WTC11 (cell line): Measurements from ENCODE around the gene FAR2. TPM values are rescaled to one million over a fixed set of nuclear protein-coding genes. Genes with fewer than 3 reads are reported as not detected.

Experiments used
- ATAC-seq: fragments of 200-7000 bp; cut with Tn5 transposase; 2 replicates; pipeline ENCODE4 v1.10.0; 2021; ENCODE audit warnings: mild to moderate bottlenecking, moderate library complexity
- CTCF ChIA-PET: fragments of 300-600 bp; sonication (Branson Sonifier 250); formaldehyde crosslinking; loops from one replicate; lab custom pipeline; 2021; ENCODE audit warnings: antibody characterized with exemption; lab: Charles Lee
- POLR2A ChIA-PET: fragments of 350-600 bp; sonication (Branson Sonifier 250); formaldehyde crosslinking; loops from one replicate; lab custom pipeline; 2021; ENCODE audit warnings: antibody characterized with exemption; lab: Charles Lee
- DNase-seq: peaks from one replicate; pipeline ENCODE4 v3.0.0; 2021; ENCODE audit warnings: low spot score
- H3K27ac Mint-ChIP-seq: 2 replicates; pipeline ENCODE4 v1.8.0; 2021; ENCODE audit warnings: mixed read lengths
- H3K27me3 Mint-ChIP-seq: 2 replicates; pipeline ENCODE4 v1.8.0; 2021; ENCODE audit warnings: low read depth, mild to moderate bottlenecking, moderate library complexity, mixed read lengths
- H3K36me3 Mint-ChIP-seq: 2 replicates; pipeline ENCODE4 v1.8.0; 2021; ENCODE audit warnings: mixed read lengths
- H3K4me1 Mint-ChIP-seq: 2 replicates; pipeline ENCODE4 v1.8.0; 2022; ENCODE audit warnings: mixed read lengths
- H3K4me3 Mint-ChIP-seq: 2 replicates; pipeline ENCODE4 v1.8.0; 2021; ENCODE audit warnings: mild to moderate bottlenecking, moderate library complexity, mixed read lengths
- H3K9me3 Mint-ChIP-seq: 2 replicates; pipeline ENCODE4 v1.8.0; 2021; ENCODE audit warnings: mixed read lengths
- CREB1 ChIP-seq: sonication (generic); formaldehyde crosslinking; IDR thresholded peaks from 2 replicates; pipeline ENCODE4 v1.8.0; 2023; ENCODE audit warnings: mild to moderate bottlenecking, missing genetic modification reagents
- CREM ChIP-seq: sonication (generic); formaldehyde crosslinking; IDR thresholded peaks from 2 replicates; pipeline ENCODE4 v1.8.1; 2022; ENCODE audit warnings: mild to moderate bottlenecking, missing genetic modification reagents, moderate library complexity
- NR1H2 ChIP-seq: sonication (generic); formaldehyde crosslinking; IDR thresholded peaks from 2 replicates; pipeline ENCODE4 v1.9.0; 2021; ENCODE audit warnings: mild to moderate bottlenecking, moderate library complexity, missing genetic modification reagents
- OVOL2 ChIP-seq: fragments of 250-450 bp; sonication (Bioruptor Pico); IDR thresholded peaks from 2 replicates; pipeline ENCODE4 v1.9.0; 2021; ENCODE audit warnings: mild to moderate bottlenecking, borderline replicate concordance
- PRRX2 ChIP-seq: fragments of 250-450 bp; sonication (Bioruptor Pico); IDR thresholded peaks from 2 replicates; pipeline ENCODE4 v1.8.0; 2021; ENCODE audit warnings: mild to moderate bottlenecking
- SOX15 ChIP-seq: fragments of 250-450 bp; sonication (Bioruptor Pico); IDR thresholded peaks from 2 replicates; pipeline ENCODE4 v1.9.0; 2021; ENCODE audit warnings: mild to moderate bottlenecking
- TEAD4 ChIP-seq: sonication (generic); formaldehyde crosslinking; IDR thresholded peaks from 2 replicates; pipeline ENCODE4 v1.8.0; 2022; ENCODE audit warnings: mild to moderate bottlenecking, missing genetic modification reagents
- ZNF671 ChIP-seq: fragments of 250-450 bp; sonication (Bioruptor Pico); IDR thresholded peaks from 2 replicates; pipeline ENCODE4 v1.8.0; 2021; ENCODE audit warnings: mild to moderate bottlenecking
- total RNA-seq: library from RNA; stranded (reverse); gene quantifications from 3 replicates; pipeline ENCODE4 v1.2.3, GENCODE V29; 2021
- TF ChIP-seq, protein P1 (sequence below): sonication (generic); formaldehyde crosslinking; IDR thresholded peaks from 2 replicates; pipeline ENCODE4 v1.8.0; 2022; ENCODE audit warnings: mild to moderate bottlenecking, missing genetic modification reagents
- TF ChIP-seq, protein P2 (sequence below): sonication (generic); formaldehyde crosslinking; IDR thresholded peaks from 2 replicates; pipeline ENCODE4 v1.8.1; 2023; ENCODE audit warnings: mild to moderate bottlenecking, missing genetic modification reagents
- TF ChIP-seq, protein P3 (sequence below): sonication (generic); formaldehyde crosslinking; IDR thresholded peaks from 2 replicates; pipeline ENCODE4 v1.8.0; 2022; ENCODE audit warnings: mild to moderate bottlenecking, missing genetic modification reagents
- TF ChIP-seq, protein P4 (sequence below): sonication (generic); formaldehyde crosslinking; IDR thresholded peaks from 2 replicates; pipeline ENCODE4 v1.8.1; 2023; ENCODE audit warnings: mild to moderate bottlenecking, missing genetic modification reagents, borderline replicate concordance
- TF ChIP-seq, protein P5 (sequence below): sonication (generic); formaldehyde crosslinking; IDR thresholded peaks from 2 replicates; pipeline ENCODE4 v1.8.1; 2022; ENCODE audit warnings: mild to moderate bottlenecking, moderate library complexity, missing genetic modification reagents
- TF ChIP-seq, protein P6 (sequence below): sonication (generic); formaldehyde crosslinking; conservative IDR thresholded peaks from 2 replicates; pipeline ENCODE4 v1.8.1; 2023; ENCODE audit warnings: mild to moderate bottlenecking, low read depth, missing genetic modification reagents, moderate library complexity
- TF ChIP-seq, protein P7 (sequence below): fragments of 250-450 bp; sonication (Bioruptor Pico); conservative IDR thresholded peaks from 2 replicates; pipeline ENCODE4 v1.9.0; 2021; ENCODE audit warnings: mild to moderate bottlenecking
- TF ChIP-seq, protein P8 (sequence below): sonication (generic); formaldehyde crosslinking; IDR thresholded peaks from 2 replicates; pipeline ENCODE4 v1.8.1; 2022; ENCODE audit warnings: mild to moderate bottlenecking, missing genetic modification reagents, moderate library complexity, borderline replicate concordance
- TF ChIP-seq, protein P9 (sequence below): fragments of 250-450 bp; sonication (Bioruptor Pico); IDR thresholded peaks from 2 replicates; pipeline ENCODE4 v1.9.0; 2021; ENCODE audit warnings: mild to moderate bottlenecking

The FAR2 gene
- total RNA-seq, 1 experiment from 2014 or later: 20.0 TPM

DNA sequence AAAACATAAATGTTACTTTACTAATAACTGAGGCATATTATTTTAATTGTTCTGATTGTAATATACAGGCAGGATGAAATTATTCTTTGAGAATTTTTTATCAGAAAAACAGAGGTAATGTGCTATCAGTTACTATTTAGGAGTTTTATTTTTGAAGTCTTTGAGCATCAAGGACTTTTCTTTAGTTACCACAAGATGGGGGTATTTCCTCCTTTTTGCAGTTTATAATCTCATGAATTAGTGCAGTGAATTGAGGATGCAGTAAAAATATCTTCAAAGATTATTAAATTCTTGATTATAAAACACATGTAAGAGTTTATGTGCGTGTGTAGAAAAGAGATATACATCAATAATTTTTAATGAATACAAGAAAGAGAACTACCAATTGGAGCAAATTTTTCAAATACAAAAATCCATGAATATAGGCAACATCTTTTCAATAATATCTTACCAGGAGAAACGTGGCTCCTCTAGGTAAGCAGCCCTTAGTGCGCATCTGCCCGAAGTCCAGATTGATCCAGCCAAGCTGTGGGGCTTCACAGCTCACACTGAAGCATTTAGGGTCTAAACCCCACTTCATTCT lies 160.3 kb downstream of the FAR2 start:
- H3K27me3 Mint-ChIP-seq: no peaks in the 10 kb centered on the region
- H3K36me3 Mint-ChIP-seq: no peaks in the 10 kb centered on the region
- H3K4me3 Mint-ChIP-seq: no peak overlapping the region
- ChIA-PET POLR2A (no interaction called here), CTCF (no interaction called here)
- DNase-seq (no peak), ATAC-seq (no peak)
- no peaks in the 10 kb centered on the region for H3K9me3 Mint-ChIP-seq
- H3K27ac Mint-ChIP-seq: no peak overlapping the region
- no peaks in the 10 kb centered on the region for H3K4me1 Mint-ChIP-seq
- TF ChIP-seq, protein P1, sequence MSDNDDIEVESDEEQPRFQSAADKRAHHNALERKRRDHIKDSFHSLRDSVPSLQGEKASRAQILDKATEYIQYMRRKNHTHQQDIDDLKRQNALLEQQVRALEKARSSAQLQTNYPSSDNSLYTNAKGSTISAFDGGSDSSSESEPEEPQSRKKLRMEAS (CRISPR knock-in tag): no peak
- TF ChIP-seq ZNF671 (CRISPR knock-in tag) (no peak), TEAD4 (CRISPR knock-in tag) (no peak), CREB1 (no peak), CREM (CRISPR knock-in tag) (no peak), SOX15 (CRISPR knock-in tag) (no peak), PRRX2 (no peak), NR1H2 (CRISPR knock-in tag) (no peak), OVOL2 (CRISPR knock-in tag) (no peak)
- TF ChIP-seq, protein P2, sequence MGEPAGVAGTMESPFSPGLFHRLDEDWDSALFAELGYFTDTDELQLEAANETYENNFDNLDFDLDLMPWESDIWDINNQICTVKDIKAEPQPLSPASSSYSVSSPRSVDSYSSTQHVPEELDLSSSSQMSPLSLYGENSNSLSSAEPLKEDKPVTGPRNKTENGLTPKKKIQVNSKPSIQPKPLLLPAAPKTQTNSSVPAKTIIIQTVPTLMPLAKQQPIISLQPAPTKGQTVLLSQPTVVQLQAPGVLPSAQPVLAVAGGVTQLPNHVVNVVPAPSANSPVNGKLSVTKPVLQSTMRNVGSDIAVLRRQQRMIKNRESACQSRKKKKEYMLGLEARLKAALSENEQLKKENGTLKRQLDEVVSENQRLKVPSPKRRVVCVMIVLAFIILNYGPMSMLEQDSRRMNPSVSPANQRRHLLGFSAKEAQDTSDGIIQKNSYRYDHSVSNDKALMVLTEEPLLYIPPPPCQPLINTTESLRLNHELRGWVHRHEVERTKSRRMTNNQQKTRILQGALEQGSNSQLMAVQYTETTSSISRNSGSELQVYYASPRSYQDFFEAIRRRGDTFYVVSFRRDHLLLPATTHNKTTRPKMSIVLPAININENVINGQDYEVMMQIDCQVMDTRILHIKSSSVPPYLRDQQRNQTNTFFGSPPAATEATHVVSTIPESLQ (CRISPR knock-in tag): no peak
- TF ChIP-seq, protein P3, sequence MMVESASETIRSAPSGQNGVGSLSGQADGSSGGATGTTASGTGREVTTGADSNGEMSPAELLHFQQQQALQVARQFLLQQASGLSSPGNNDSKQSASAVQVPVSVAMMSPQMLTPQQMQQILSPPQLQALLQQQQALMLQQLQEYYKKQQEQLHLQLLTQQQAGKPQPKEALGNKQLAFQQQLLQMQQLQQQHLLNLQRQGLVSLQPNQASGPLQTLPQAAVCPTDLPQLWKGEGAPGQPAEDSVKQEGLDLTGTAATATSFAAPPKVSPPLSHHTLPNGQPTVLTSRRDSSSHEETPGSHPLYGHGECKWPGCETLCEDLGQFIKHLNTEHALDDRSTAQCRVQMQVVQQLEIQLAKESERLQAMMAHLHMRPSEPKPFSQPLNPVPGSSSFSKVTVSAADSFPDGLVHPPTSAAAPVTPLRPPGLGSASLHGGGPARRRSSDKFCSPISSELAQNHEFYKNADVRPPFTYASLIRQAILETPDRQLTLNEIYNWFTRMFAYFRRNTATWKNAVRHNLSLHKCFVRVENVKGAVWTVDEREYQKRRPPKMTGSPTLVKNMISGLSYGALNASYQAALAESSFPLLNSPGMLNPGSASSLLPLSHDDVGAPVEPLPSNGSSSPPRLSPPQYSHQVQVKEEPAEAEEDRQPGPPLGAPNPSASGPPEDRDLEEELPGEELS (CRISPR knock-in tag): no peak
- TF ChIP-seq, protein P4, sequence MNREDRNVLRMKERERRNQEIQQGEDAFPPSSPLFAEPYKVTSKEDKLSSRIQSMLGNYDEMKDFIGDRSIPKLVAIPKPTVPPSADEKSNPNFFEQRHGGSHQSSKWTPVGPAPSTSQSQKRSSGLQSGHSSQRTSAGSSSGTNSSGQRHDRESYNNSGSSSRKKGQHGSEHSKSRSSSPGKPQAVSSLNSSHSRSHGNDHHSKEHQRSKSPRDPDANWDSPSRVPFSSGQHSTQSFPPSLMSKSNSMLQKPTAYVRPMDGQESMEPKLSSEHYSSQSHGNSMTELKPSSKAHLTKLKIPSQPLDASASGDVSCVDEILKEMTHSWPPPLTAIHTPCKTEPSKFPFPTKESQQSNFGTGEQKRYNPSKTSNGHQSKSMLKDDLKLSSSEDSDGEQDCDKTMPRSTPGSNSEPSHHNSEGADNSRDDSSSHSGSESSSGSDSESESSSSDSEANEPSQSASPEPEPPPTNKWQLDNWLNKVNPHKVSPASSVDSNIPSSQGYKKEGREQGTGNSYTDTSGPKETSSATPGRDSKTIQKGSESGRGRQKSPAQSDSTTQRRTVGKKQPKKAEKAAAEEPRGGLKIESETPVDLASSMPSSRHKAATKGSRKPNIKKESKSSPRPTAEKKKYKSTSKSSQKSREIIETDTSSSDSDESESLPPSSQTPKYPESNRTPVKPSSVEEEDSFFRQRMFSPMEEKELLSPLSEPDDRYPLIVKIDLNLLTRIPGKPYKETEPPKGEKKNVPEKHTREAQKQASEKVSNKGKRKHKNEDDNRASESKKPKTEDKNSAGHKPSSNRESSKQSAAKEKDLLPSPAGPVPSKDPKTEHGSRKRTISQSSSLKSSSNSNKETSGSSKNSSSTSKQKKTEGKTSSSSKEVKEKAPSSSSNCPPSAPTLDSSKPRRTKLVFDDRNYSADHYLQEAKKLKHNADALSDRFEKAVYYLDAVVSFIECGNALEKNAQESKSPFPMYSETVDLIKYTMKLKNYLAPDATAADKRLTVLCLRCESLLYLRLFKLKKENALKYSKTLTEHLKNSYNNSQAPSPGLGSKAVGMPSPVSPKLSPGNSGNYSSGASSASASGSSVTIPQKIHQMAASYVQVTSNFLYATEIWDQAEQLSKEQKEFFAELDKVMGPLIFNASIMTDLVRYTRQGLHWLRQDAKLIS (CRISPR knock-in tag): no peak
- TF ChIP-seq, protein P5, sequence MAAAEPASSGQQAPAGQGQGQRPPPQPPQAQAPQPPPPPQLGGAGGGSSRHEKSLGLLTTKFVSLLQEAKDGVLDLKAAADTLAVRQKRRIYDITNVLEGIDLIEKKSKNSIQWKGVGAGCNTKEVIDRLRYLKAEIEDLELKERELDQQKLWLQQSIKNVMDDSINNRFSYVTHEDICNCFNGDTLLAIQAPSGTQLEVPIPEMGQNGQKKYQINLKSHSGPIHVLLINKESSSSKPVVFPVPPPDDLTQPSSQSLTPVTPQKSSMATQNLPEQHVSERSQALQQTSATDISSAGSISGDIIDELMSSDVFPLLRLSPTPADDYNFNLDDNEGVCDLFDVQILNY (CRISPR knock-in tag): no peak
- TF ChIP-seq, protein P6, sequence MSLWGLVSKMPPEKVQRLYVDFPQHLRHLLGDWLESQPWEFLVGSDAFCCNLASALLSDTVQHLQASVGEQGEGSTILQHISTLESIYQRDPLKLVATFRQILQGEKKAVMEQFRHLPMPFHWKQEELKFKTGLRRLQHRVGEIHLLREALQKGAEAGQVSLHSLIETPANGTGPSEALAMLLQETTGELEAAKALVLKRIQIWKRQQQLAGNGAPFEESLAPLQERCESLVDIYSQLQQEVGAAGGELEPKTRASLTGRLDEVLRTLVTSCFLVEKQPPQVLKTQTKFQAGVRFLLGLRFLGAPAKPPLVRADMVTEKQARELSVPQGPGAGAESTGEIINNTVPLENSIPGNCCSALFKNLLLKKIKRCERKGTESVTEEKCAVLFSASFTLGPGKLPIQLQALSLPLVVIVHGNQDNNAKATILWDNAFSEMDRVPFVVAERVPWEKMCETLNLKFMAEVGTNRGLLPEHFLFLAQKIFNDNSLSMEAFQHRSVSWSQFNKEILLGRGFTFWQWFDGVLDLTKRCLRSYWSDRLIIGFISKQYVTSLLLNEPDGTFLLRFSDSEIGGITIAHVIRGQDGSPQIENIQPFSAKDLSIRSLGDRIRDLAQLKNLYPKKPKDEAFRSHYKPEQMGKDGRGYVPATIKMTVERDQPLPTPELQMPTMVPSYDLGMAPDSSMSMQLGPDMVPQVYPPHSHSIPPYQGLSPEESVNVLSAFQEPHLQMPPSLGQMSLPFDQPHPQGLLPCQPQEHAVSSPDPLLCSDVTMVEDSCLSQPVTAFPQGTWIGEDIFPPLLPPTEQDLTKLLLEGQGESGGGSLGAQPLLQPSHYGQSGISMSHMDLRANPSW (CRISPR knock-in tag): no peak
- TF ChIP-seq, protein P7, sequence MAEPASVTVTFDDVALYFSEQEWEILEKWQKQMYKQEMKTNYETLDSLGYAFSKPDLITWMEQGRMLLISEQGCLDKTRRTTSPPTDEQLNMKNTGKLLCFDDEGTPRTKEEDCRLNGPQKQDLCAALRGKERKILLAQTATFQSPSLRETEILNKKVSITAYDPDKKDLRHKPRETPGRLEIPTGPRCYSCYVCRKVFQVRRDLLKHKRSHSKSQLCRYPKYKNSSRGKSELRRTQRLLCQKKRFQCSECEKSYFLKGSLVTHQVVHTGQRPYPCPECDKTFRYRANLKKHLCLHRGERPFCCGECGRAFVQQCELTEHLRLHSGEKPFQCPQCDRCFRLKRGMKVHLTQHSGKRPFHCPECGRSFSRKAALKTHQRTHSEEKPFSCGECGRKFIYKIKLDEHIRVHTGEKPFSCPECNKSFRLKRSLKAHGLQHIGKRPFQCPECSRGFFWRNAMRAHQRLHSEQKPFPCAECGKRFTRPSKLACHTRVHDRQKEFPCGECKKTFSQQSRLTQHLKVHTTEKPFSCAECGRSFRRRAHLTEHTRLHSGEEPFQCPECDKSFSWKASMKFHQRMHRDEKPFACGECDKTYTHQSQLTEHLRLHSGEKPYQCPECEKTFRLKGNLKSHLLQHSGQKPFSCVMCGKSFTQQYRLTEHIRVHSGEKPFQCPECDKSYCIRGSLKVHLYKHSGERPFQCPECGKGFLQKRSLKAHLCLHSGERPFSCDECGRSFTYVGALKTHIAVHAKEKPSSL (CRISPR knock-in tag): no peak
- TF ChIP-seq, protein P8, sequence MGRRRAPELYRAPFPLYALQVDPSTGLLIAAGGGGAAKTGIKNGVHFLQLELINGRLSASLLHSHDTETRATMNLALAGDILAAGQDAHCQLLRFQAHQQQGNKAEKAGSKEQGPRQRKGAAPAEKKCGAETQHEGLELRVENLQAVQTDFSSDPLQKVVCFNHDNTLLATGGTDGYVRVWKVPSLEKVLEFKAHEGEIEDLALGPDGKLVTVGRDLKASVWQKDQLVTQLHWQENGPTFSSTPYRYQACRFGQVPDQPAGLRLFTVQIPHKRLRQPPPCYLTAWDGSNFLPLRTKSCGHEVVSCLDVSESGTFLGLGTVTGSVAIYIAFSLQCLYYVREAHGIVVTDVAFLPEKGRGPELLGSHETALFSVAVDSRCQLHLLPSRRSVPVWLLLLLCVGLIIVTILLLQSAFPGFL (CRISPR knock-in tag): no peak
- TF ChIP-seq, protein P9, sequence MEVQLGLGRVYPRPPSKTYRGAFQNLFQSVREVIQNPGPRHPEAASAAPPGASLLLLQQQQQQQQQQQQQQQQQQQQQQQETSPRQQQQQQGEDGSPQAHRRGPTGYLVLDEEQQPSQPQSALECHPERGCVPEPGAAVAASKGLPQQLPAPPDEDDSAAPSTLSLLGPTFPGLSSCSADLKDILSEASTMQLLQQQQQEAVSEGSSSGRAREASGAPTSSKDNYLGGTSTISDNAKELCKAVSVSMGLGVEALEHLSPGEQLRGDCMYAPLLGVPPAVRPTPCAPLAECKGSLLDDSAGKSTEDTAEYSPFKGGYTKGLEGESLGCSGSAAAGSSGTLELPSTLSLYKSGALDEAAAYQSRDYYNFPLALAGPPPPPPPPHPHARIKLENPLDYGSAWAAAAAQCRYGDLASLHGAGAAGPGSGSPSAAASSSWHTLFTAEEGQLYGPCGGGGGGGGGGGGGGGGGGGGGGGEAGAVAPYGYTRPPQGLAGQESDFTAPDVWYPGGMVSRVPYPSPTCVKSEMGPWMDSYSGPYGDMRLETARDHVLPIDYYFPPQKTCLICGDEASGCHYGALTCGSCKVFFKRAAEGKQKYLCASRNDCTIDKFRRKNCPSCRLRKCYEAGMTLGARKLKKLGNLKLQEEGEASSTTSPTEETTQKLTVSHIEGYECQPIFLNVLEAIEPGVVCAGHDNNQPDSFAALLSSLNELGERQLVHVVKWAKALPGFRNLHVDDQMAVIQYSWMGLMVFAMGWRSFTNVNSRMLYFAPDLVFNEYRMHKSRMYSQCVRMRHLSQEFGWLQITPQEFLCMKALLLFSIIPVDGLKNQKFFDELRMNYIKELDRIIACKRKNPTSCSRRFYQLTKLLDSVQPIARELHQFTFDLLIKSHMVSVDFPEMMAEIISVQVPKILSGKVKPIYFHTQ: no peak
